Type B pancreatic cell (in vitro differentiated cells): ENCODE measurements around the gene HSD17B14. TPM values are rescaled to one million over a fixed set of nuclear protein-coding genes. Genes with fewer than 3 reads are reported as not detected.
A peak's percentile ranks its signal among the peaks of the same experiment; 100 is the strongest.

ENCODE experiments used
- DNase-seq: peaks from one replicate; pipeline ENCODE4 v3.0.0; 2021; ENCODE audit warnings: mixed read lengths; ENCODE audit not compliant: unreplicated experiment; ENCODE audit errors: extremely low spot score
- H3K27ac Mint-ChIP-seq: 2 replicates; pipeline ENCODE4 v1.8.0; 2021; ENCODE audit warnings: mild to moderate bottlenecking, mixed read lengths
- H3K27me3 Mint-ChIP-seq: 2 replicates; pipeline ENCODE4 v1.8.0; 2021; ENCODE audit warnings: mixed read lengths
- H3K36me3 Mint-ChIP-seq: 2 replicates; pipeline ENCODE4 v1.8.0; 2021; ENCODE audit warnings: mixed read lengths
- H3K4me1 Mint-ChIP-seq: one replicate; pipeline ENCODE4 v1.8.0; 2021; ENCODE audit warnings: mixed read lengths; ENCODE audit not compliant: unreplicated experiment
- H3K4me3 Mint-ChIP-seq: 2 replicates; pipeline ENCODE4 v1.8.0; 2021; ENCODE audit warnings: mild to moderate bottlenecking, mixed read lengths
- H3K9me3 Mint-ChIP-seq: 2 replicates; pipeline ENCODE4 v1.8.0; 2021; ENCODE audit warnings: mixed read lengths
- total RNA-seq: library from RNA; stranded (reverse); gene quantifications from 2 replicates; pipeline ENCODE4 v1.2.1, GENCODE V29; 2021; ENCODE audit warnings: low replicate concordance
- TF ChIP-seq, protein P1 (sequence below): fragments of 200-600 bp; sonication (generic); conservative IDR thresholded peaks from 2 replicates; pipeline ENCODE4 v1.5.0; 2021; ENCODE audit warnings: antibody characterized with exemption, mild to moderate bottlenecking

The HSD17B14 gene
- total RNA-seq, 1 donor from 2014 or later: 12.9 TPM

- H3K4me1 Mint-ChIP-seq: peaks cover 33% of the 10 kb centered on the region
- peak overlapping the region; percentile 89 for H3K27ac Mint-ChIP-seq
- H3K36me3 Mint-ChIP-seq: peaks cover 6% of the 10 kb centered on the region
Measured at GRCh38 chr19:48867746-48868113, 31.4 kb upstream of the HSD17B14 start.

GRCh38 chr19:48867123-48867745, 30.9 kb upstream of the HSD17B14 start:
- Mint-ChIP-seq H3K4me1 (peaks cover 30% of the 10 kb centered on the region), H3K4me3 (peak overlapping the region; percentile 88), H3K9me3 (no peaks in the 10 kb centered on the region), H3K36me3 (peaks cover 6% of the 10 kb centered on the region), H3K27me3 (peaks cover 2% of the 10 kb centered on the region), H3K27ac (peak overlapping the region; percentile 89)
- TF ChIP-seq, protein P1, sequence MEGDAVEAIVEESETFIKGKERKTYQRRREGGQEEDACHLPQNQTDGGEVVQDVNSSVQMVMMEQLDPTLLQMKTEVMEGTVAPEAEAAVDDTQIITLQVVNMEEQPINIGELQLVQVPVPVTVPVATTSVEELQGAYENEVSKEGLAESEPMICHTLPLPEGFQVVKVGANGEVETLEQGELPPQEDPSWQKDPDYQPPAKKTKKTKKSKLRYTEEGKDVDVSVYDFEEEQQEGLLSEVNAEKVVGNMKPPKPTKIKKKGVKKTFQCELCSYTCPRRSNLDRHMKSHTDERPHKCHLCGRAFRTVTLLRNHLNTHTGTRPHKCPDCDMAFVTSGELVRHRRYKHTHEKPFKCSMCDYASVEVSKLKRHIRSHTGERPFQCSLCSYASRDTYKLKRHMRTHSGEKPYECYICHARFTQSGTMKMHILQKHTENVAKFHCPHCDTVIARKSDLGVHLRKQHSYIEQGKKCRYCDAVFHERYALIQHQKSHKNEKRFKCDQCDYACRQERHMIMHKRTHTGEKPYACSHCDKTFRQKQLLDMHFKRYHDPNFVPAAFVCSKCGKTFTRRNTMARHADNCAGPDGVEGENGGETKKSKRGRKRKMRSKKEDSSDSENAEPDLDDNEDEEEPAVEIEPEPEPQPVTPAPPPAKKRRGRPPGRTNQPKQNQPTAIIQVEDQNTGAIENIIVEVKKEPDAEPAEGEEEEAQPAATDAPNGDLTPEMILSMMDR: no peak
- no peak for DNase-seq

More at GRCh38 chr19:48867746-48868113, 31.4 kb upstream of the HSD17B14 start:
- DNase-seq: no peak
- H3K9me3 Mint-ChIP-seq: no peaks in the 10 kb centered on the region
- peaks cover 4% of the 10 kb centered on the region for H3K27me3 Mint-ChIP-seq
- peak overlapping the region; percentile 88 for H3K4me3 Mint-ChIP-seq
- TF ChIP-seq, protein P1: no peak

GRCh38 chr19:48866692-48867091, 30.4 kb upstream of the HSD17B14 start:
- H3K27me3 Mint-ChIP-seq: no peaks in the 10 kb centered on the region
- peaks cover 27% of the 10 kb centered on the region for H3K4me1 Mint-ChIP-seq
- H3K27ac Mint-ChIP-seq: peak overlapping the region; percentile 89
- peak overlapping the region; percentile 88 for H3K4me3 Mint-ChIP-seq
- H3K36me3 Mint-ChIP-seq: peaks cover 6% of the 10 kb centered on the region
- H3K9me3 Mint-ChIP-seq: no peaks in the 10 kb centered on the region
- no peak for DNase-seq
- TF ChIP-seq, protein P1: no peak

- Mint-ChIP-seq H3K27ac (no peak overlapping the region), H3K4me3 (no peak overlapping the region), H3K36me3 (peaks cover 15% of the 10 kb centered on the region), H3K9me3 (no peaks in the 10 kb centered on the region), H3K27me3 (no peaks in the 10 kb centered on the region), H3K4me1 (peaks cover 16% of the 10 kb centered on the region)
- TF ChIP-seq, protein P1: no peak
- no peak for DNase-seq
Measured at GRCh38 chr19:48862827-48863226, 26.5 kb upstream of the HSD17B14 start.

GRCh38 chr19:48861313-48861712, 25.0 kb upstream of the HSD17B14 start:
- TF ChIP-seq, protein P1: no peak
- H3K9me3 Mint-ChIP-seq: no peaks in the 10 kb centered on the region
- H3K27me3 Mint-ChIP-seq: no peaks in the 10 kb centered on the region
- peaks cover 3% of the 10 kb centered on the region for H3K4me1 Mint-ChIP-seq
- no peak overlapping the region for H3K4me3 Mint-ChIP-seq
- H3K36me3 Mint-ChIP-seq: peaks cover 15% of the 10 kb centered on the region
- DNase-seq: no peak
- no peak overlapping the region for H3K27ac Mint-ChIP-seq
